Midbrain (tissue), 1 donor: ENCODE data around the gene SMAGP.
"Not testable (repeated sequence)": the region's sequence is repeated elsewhere in the genome, so short reads cannot be mapped to it uniquely, and the experiment has no call there.

Source experiments
- DNase-seq: peaks from one replicate; lab custom pipeline; 2025; lab: John Stamatoyannopoulos, UW

SMAGP gene

GRCh38 chr12:51225234-51225633 lies 45.0 kb downstream of the SMAGP start:
- DNase-seq = no peak

DNA sequence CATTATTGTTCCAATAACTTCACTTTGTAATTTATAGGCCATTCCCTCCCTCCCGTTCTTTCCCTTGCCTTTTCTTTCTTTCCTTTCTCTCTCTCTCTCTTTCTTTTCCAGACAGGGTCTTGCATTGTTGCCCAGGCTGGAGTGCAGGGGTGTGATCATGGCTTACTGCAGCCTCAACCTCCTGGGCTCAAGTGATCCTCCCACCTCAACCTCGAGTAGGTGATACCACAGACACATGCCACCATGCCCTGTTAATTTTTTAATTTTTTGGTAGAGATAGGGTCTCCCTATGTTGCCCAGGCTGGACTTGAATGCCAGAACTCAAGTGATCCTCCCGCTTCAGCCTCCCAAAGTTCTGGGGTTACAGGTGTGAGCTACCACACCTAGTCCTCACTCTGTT lies 45.6 kb downstream of the SMAGP start:
- no peak for DNase-seq

DNA sequence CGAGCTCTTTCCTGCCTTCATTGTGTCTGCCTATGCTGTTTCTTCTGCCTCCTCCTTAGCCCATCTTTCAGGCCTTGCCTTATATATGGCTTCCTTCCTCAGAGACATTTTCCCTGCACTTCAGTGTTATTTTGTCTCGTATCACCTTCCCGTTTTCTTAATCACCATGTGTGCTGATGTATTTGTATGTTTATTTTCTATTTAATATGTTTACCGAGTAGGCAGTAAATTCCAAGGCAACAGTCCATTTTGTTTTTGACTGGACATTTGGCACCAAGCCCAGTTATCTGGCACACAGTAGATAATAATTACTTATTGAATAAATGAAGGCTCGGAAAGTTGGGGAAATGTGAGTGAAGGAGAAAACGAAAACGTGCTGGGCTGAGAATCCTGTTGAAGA lies 47.8 kb downstream of the SMAGP start:
- DNase-seq = no peak

- not testable (repeated sequence) for DNase-seq
These were observed 50.4 kb downstream of the SMAGP start for GRCh38 chr12:51219857-51220256.

GRCh38 chr12:51219322-51219721 lies 50.9 kb downstream of the SMAGP start:
- no peak for DNase-seq

GRCh38 chr12:51218607-51219161 lies 51.5 kb downstream of the SMAGP start:
- no peak for DNase-seq

GRCh38 chr12:51217968-51218606 lies 52.1 kb downstream of the SMAGP start, which contains the start of gene POU6F1:
Gene POU6F1 (minus strand): TSS chr12:51218062. CDS start chr12:51206836, 11,226 bp downstream.
- DNase-seq = peak; percentile 81

GRCh38 chr12:51217133-51217967 lies 52.9 kb downstream of the SMAGP start:
- DNase-seq = peak; percentile 63

- DNase-seq = no peak
These were observed 53.6 kb downstream of the SMAGP start for GRCh38 chr12:51216642-51217041.

- DNase-seq = no peak
These were observed 55.3 kb downstream of the SMAGP start for GRCh38 chr12:51214895-51215294.

DNA sequence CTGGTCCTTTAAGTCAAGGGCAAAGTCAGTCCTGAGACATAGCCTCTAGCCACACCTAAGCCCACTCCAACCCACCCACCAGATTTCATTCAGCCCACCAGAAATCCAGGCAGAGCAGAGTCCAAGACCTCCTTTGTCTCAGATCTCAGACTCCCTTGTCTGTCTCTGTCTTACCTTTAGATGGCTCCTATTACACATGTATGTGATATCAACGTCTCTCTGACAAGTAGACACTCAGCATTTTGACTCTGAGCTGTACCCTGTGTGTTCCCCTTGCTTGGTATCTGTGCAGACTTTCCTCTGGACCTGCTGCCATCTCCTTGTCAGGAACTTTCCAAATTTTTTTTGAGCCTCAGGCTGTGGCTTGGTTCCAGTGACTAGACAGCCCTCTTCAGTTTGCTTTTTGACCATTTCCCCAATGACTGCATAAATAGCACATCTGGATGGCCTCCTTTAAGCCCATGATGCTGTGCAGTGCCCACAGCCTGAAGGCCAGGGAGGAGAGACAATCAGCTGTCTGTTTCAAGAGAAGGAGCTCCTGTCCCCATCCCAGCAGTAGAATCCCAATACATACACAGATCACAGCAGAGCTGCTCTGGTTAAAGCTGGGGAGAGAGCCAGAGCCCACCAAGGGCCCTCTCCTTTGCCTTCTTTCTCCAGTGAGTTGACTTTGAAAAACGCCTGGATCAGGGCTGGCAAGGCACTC lies 59.4 kb downstream of the SMAGP start:
- peak; percentile 59 for DNase-seq

DNA sequence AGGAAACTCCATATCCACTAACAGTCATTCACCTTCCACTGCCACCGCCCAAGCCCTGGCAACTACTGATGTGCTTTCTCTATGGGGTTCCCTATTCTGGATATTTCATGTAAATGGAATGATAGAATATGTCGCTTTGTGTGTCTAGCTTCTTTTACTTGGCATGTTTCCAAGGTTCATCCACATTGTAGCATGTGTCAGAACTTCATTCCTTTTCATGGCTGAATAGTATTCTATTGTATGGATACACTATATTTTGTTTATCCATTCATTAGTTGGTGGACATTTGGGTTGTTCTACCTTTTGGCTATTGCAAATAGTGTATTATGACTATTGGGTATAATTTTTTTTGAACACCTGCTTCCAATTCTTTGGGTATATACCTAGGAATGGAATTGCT lies 61.0 kb downstream of the SMAGP start:
- no peak for DNase-seq

DNA sequence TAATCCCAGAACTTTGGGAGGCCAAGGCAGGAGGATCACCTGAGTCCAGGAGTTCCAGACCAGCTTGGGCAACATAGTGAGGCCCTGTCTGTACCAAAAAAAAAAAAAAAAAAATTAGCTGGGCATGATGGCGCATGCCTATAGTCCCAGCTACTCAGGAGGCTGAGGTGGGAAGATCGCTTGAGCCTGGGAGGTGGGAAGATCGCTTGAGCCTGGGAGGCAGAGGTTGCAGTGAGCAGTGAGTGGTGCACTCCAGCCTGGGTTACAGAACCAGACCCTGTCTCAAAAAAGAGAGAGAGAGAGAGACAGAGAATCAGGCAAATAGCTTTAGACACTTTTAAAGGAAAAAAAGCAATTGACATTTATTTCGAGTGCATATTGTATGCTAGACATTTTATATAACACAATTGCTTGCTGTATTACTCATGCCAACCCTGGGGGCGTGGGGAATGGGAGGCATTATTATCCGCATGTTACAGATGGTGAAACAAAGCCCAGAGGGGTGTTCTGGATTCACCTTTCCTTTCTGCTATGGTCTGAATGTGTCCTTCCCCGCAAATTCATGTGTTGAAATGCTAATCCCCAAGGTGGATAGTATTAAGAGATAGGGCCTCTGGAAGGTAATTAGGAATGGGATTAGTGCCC lies 62.1 kb downstream of the SMAGP start:
- no peak for DNase-seq

- DNase-seq = peak; percentile 29
These were observed 64.9 kb downstream of the SMAGP start for GRCh38 chr12:51205350-51205749.

GRCh38 chr12:51202718-51203117 lies 67.5 kb downstream of the SMAGP start:
- DNase-seq = no peak

- DNase-seq = no peak
These were observed 69.4 kb downstream of the SMAGP start for GRCh38 chr12:51200806-51201205.

- DNase-seq = no peak
These were observed 70.1 kb downstream of the SMAGP start for GRCh38 chr12:51200156-51200555.

DNA sequence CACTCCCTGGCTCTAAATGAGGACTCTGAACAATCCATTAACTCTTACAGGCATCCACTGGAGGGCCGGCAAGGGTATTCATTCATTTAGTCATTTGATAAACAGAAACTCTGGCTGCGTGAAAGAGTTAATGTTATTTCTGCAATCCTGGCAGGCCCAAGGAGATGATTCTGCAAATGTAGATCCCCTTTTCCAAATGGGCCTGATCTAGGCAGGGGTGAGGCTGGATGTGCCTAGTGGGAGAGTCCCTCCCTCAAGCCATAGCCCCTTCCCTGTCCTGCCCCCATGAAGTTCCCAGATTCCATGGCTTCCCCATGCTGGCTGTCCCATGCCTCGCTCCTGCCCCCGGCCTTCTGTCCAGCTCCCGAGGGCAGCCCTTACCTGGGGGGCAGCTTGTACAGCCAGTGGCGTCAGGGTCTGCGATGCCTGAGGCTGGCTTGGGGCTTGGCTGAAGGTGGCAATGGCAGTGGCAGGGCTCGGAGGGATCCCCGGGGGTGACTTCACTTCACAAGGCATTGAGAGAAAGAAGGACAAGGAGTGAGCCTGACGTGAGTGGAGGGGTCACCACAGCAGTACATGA lies 70.8 kb downstream of the SMAGP start:
- DNase-seq = no peak

DNA sequence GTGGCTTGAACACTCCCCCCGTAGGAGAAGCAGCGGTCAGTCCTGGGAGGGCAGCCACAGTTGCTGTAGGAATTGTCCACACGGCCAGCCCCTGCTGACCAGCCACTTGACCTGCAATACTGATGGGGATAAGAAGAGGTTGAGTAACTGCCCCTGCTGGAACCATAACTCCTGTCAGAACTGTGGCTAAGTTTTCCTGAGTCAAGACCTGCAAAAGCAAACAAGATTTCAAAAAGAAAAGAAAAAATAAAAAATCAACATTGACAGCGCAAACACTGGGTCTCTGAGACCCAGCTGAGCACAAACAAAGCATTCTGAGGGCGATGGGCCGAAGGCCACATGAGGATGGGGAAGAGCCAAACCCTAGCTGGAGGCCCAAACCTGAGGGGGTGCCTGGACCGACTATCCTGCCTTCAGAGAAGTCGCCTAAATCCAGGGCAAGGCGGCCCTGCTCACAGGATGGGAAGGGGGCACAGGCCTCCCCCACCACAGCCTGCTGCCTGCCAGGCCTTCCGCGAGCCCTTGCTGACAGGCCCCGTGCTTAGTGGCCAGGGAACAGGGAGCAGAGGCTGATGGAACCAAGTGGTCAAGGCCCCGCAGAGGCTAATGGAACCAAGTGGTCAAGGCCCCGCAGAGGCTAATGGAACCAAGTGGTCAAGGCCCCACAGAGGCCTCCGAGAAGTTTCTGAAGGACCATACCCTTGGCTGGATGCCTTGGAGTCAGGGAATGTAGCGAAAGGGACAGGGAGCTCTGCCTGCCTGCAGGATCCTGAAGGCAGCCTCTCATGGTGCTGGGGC lies 71.4 kb downstream of the SMAGP start:
- DNase-seq = no peak

- no peak for DNase-seq
These were observed 72.3 kb downstream of the SMAGP start for GRCh38 chr12:51197736-51198567.
